B cell (primary cell): ENCODE data around the gene SPIB.

Experiments
- EZH2 ChIP-seq: IDR thresholded peaks from 2 replicates; pipeline ENCODE4 v1.6.1; 2012; ENCODE audit warnings: borderline replicate concordance, low read depth, mild to moderate bottlenecking, moderate library complexity, low read length; ENCODE audit not compliant: insufficient read depth, poor library complexity, severe bottlenecking
- TF ChIP-seq, protein P1 (sequence below): fragments of 200-600 bp; IDR thresholded peaks from one replicate; pipeline ENCODE4 v1.8.0; 2022; ENCODE audit warnings: antibody characterized with exemption, mild to moderate bottlenecking

DNA sequence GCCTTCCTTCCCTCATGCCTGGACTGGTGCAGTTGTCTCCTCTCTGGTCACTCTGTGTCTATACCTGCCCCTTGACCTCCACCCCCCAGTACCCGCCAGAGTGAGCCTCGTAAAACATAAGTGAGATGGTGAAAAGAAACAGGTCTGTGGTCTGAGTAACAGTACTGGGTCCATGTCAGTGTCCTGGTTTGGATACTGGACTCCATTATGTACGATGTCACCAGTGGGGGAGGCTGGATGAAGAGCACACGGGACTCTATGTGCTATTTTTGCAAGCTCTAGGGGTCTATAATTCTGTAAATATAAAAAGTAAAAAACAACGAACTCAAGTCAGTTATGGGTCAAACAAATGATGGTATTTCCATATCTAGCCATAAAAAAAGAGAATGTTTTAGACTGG lies 28.3 kb downstream of the SPIB start:
- TF ChIP-seq EZH2, result no peak
- TF ChIP-seq, protein P1, sequence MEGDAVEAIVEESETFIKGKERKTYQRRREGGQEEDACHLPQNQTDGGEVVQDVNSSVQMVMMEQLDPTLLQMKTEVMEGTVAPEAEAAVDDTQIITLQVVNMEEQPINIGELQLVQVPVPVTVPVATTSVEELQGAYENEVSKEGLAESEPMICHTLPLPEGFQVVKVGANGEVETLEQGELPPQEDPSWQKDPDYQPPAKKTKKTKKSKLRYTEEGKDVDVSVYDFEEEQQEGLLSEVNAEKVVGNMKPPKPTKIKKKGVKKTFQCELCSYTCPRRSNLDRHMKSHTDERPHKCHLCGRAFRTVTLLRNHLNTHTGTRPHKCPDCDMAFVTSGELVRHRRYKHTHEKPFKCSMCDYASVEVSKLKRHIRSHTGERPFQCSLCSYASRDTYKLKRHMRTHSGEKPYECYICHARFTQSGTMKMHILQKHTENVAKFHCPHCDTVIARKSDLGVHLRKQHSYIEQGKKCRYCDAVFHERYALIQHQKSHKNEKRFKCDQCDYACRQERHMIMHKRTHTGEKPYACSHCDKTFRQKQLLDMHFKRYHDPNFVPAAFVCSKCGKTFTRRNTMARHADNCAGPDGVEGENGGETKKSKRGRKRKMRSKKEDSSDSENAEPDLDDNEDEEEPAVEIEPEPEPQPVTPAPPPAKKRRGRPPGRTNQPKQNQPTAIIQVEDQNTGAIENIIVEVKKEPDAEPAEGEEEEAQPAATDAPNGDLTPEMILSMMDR, result no peak
